Activated naive CD8-positive, alpha-beta T cell treated with anti-CD3 and anti-CD28 coated beads, Interleukin-2, amount 50 U/mL, for 24 hours (primary cell): ENCODE data around the gene ALOX15B.
A peak's percentile ranks its signal among the peaks of the same experiment; 100 is the strongest.

Source experiments
- ATAC-seq: fragments of 150-1000 bp; cut with Tn5 transposase; one replicate; pipeline ENCODE4 v1.10.0; 2021
- DNase-seq: peaks from one replicate; pipeline ENCODE4 v3.0.0; 2021
- H3K27ac Mint-ChIP-seq: one replicate; pipeline ENCODE4 v1.8.0; 2021; ENCODE audit warnings: mild to moderate bottlenecking, mixed read lengths
- H3K27me3 Mint-ChIP-seq: one replicate; pipeline ENCODE4 v1.8.0; 2021; ENCODE audit warnings: mixed read lengths
- H3K36me3 Mint-ChIP-seq: one replicate; pipeline ENCODE4 v1.8.0; 2021; ENCODE audit warnings: low read depth, mixed read lengths
- H3K4me1 Mint-ChIP-seq: one replicate; pipeline ENCODE4 v1.8.0; 2021; ENCODE audit warnings: mixed read lengths
- H3K4me3 Mint-ChIP-seq: one replicate; pipeline ENCODE4 v1.8.0; 2021; ENCODE audit warnings: mild to moderate bottlenecking, moderate library complexity, mixed read lengths
- H3K9me3 Mint-ChIP-seq: one replicate; pipeline ENCODE4 v1.8.0; 2021; ENCODE audit warnings: mixed read lengths

Gene ALOX15B

GRCh38 chr17:8044819-8045810 is 6.3 kb downstream of the ALOX15B start:
- Mint-ChIP-seq H3K27me3 (peaks cover 10% of the 10 kb centered on the region), H3K27ac (no peak overlapping the region), H3K4me3 (no peak overlapping the region), H3K4me1 (no peaks in the 10 kb centered on the region), H3K36me3 (no peaks in the 10 kb centered on the region), H3K9me3 (no peaks in the 10 kb centered on the region)
- ATAC-seq: no peak
- DNase-seq: no peak

GRCh38 chr17:8046306-8046928 is 7.6 kb downstream of the ALOX15B start:
- Mint-ChIP-seq H3K36me3 (no peaks in the 10 kb centered on the region), H3K27me3 (no peaks in the 10 kb centered on the region), H3K27ac (no peak overlapping the region), H3K9me3 (no peaks in the 10 kb centered on the region), H3K4me1 (no peaks in the 10 kb centered on the region), H3K4me3 (no peak overlapping the region)
- no peak for ATAC-seq
- DNase-seq: no peak

- H3K27ac Mint-ChIP-seq: no peak overlapping the region
- H3K4me1 Mint-ChIP-seq: no peaks in the 10 kb centered on the region
- H3K27me3 Mint-ChIP-seq: no peaks in the 10 kb centered on the region
- no peak overlapping the region for H3K4me3 Mint-ChIP-seq
- H3K36me3 Mint-ChIP-seq: no peaks in the 10 kb centered on the region
- H3K9me3 Mint-ChIP-seq: no peaks in the 10 kb centered on the region
- DNase-seq: no peak
- no peak for ATAC-seq
These were observed 8.3 kb downstream of the ALOX15B start for GRCh38 chr17:8046929-8047768.

- H3K27ac Mint-ChIP-seq: no peak overlapping the region
- no peaks in the 10 kb centered on the region for H3K27me3 Mint-ChIP-seq
- H3K4me3 Mint-ChIP-seq: no peak overlapping the region
- no peaks in the 10 kb centered on the region for H3K4me1 Mint-ChIP-seq
- no peaks in the 10 kb centered on the region for H3K36me3 Mint-ChIP-seq
- H3K9me3 Mint-ChIP-seq: no peaks in the 10 kb centered on the region
- DNase-seq (no peak), ATAC-seq (no peak)
These were observed 8.9 kb downstream of the ALOX15B start for GRCh38 chr17:8047769-8048110.

- no peaks in the 10 kb centered on the region for H3K27me3 Mint-ChIP-seq
- no peaks in the 10 kb centered on the region for H3K9me3 Mint-ChIP-seq
- H3K27ac Mint-ChIP-seq: no peak overlapping the region
- no peak overlapping the region for H3K4me3 Mint-ChIP-seq
- DNase-seq: no peak
- H3K4me1 Mint-ChIP-seq: no peaks in the 10 kb centered on the region
- no peak for ATAC-seq
- H3K36me3 Mint-ChIP-seq: no peaks in the 10 kb centered on the region
These were observed 9.4 kb downstream of the ALOX15B start for GRCh38 chr17:8048236-8048635.

- Mint-ChIP-seq H3K4me1 (no peaks in the 10 kb centered on the region), H3K4me3 (no peak overlapping the region), H3K9me3 (no peaks in the 10 kb centered on the region), H3K27ac (no peak overlapping the region), H3K27me3 (no peaks in the 10 kb centered on the region), H3K36me3 (no peaks in the 10 kb centered on the region)
- ATAC-seq (no peak), DNase-seq (no peak)
These were observed 9.9 kb downstream of the ALOX15B start for GRCh38 chr17:8048736-8049135.

GRCh38 chr17:8051831-8052230 is 13.0 kb downstream of the ALOX15B start:
- no peaks in the 10 kb centered on the region for H3K27me3 Mint-ChIP-seq
- H3K27ac Mint-ChIP-seq: no peak overlapping the region
- no peak for DNase-seq
- peaks cover 16% of the 10 kb centered on the region for H3K4me1 Mint-ChIP-seq
- no peaks in the 10 kb centered on the region for H3K36me3 Mint-ChIP-seq
- no peaks in the 10 kb centered on the region for H3K9me3 Mint-ChIP-seq
- no peak overlapping the region for H3K4me3 Mint-ChIP-seq
- ATAC-seq: no peak

- no peak for ATAC-seq
- H3K27me3 Mint-ChIP-seq: peaks cover 3% of the 10 kb centered on the region
- H3K36me3 Mint-ChIP-seq: no peaks in the 10 kb centered on the region
- DNase-seq: no peak
- no peaks in the 10 kb centered on the region for H3K9me3 Mint-ChIP-seq
- peaks cover 24% of the 10 kb centered on the region for H3K4me1 Mint-ChIP-seq
- no peak overlapping the region for H3K4me3 Mint-ChIP-seq
- H3K27ac Mint-ChIP-seq: no peak overlapping the region
These were observed 13.7 kb downstream of the ALOX15B start for GRCh38 chr17:8052256-8053252.

GRCh38 chr17:8053600-8053999 is 14.7 kb downstream of the ALOX15B start:
- DNase-seq (no peak), ATAC-seq (no peak)
- Mint-ChIP-seq H3K27ac (no peak overlapping the region), H3K4me1 (peaks cover 27% of the 10 kb centered on the region), H3K36me3 (no peaks in the 10 kb centered on the region), H3K9me3 (no peaks in the 10 kb centered on the region), H3K4me3 (no peak overlapping the region), H3K27me3 (peaks cover 9% of the 10 kb centered on the region)

- ATAC-seq (no peak), DNase-seq (no peak)
- H3K4me1 Mint-ChIP-seq: peaks cover 28% of the 10 kb centered on the region
- H3K36me3 Mint-ChIP-seq: no peaks in the 10 kb centered on the region
- H3K4me3 Mint-ChIP-seq: peak overlapping the region; percentile 13
- no peaks in the 10 kb centered on the region for H3K9me3 Mint-ChIP-seq
- peak overlapping the region; percentile 55 for H3K27ac Mint-ChIP-seq
- H3K27me3 Mint-ChIP-seq: peaks cover 30% of the 10 kb centered on the region
These were observed 17.0 kb downstream of the ALOX15B start for GRCh38 chr17:8055851-8056231.

GRCh38 chr17:8056232-8056975 is 17.5 kb downstream of the ALOX15B start:
- peaks cover 34% of the 10 kb centered on the region for H3K27me3 Mint-ChIP-seq
- peak overlapping the region; percentile 13 for H3K4me3 Mint-ChIP-seq
- no peak overlapping the region for H3K27ac Mint-ChIP-seq
- peak; percentile 89 for ATAC-seq
- H3K9me3 Mint-ChIP-seq: no peaks in the 10 kb centered on the region
- H3K36me3 Mint-ChIP-seq: no peaks in the 10 kb centered on the region
- peak; percentile 55 for DNase-seq
- peaks cover 28% of the 10 kb centered on the region for H3K4me1 Mint-ChIP-seq

GRCh38 chr17:8056976-8057625 is 18.2 kb downstream of the ALOX15B start:
- DNase-seq (no peak), ATAC-seq (no peak)
- Mint-ChIP-seq H3K27me3 (peaks cover 40% of the 10 kb centered on the region), H3K27ac (no peak overlapping the region), H3K36me3 (no peaks in the 10 kb centered on the region), H3K4me3 (no peak overlapping the region), H3K4me1 (peaks cover 28% of the 10 kb centered on the region), H3K9me3 (no peaks in the 10 kb centered on the region)

- Mint-ChIP-seq H3K9me3 (no peaks in the 10 kb centered on the region), H3K4me1 (peaks cover 28% of the 10 kb centered on the region), H3K27me3 (peaks cover 46% of the 10 kb centered on the region), H3K27ac (no peak overlapping the region), H3K36me3 (no peaks in the 10 kb centered on the region), H3K4me3 (no peak overlapping the region)
- ATAC-seq (peak; percentile 73), DNase-seq (peak; percentile 41)
These were observed 18.8 kb downstream of the ALOX15B start for GRCh38 chr17:8057691-8058114.
